ENCODE results near the gene BTBD9. TPM values are rescaled to one million over a fixed set of nuclear protein-coding genes. Genes with fewer than 3 reads are reported as not detected.

Gene BTBD9
- total and polyA plus RNA-seq, 9 of the 15 experiments (the other 6 are each of a cell fraction or from before 2014, with no cell fraction given): 0.08 to 1.6 (median 0.58) TPM

- no TSS peak for BruUV-seq (replicated peaks)
- Histone ChIP-seq H4K20me1 (replicated peaks; ENCODE audit: control insufficient read depth, insufficient read depth, low read length) (peaks cover 30% of the 10 kb centered on the region), H2AFZ (ENCODE audit: low read depth, low read length) (no peak overlapping the region), H3K4me2 (ENCODE audit: insufficient read depth, low read length) (no peak overlapping the region), H3K9ac (ENCODE audit: insufficient read depth in 1 of 2, low read depth in 2 of 2, low read length in 2 of 2) (no peak overlapping the region), H3K9me1 (ENCODE audit: control insufficient read depth, insufficient read depth, low read length) (no peaks in the 10 kb centered on the region), H3K9me3 (replicated peaks; ENCODE audit: control insufficient read depth, insufficient read depth, low read depth, low read length) (no peaks in the 10 kb centered on the region), H3K4me3 (no peak overlapping the region), H3K79me2 (ENCODE audit: control insufficient read depth, insufficient read depth, low read length) (no peaks in the 10 kb centered on the region), H3K27ac (ENCODE audit: extremely low read depth, low read depth, low read length) (no peak overlapping the region), H3K27me3 (ENCODE audit: control insufficient read depth in 2 of 2, insufficient read depth in 2 of 2, low read length in 2 of 2) (no peaks in the 10 kb centered on the region), H3K4me1 (replicated peaks in 1 of 2; ENCODE audit: control insufficient read depth in 2 of 2, insufficient read depth in 2 of 2, low read length in 2 of 2) (no peaks in the 10 kb centered on the region), H3K36me3 (ENCODE audit: control insufficient read depth, insufficient read depth, low read length) (no peaks in the 10 kb centered on the region; the same call in 2 of the 3 replicates)
- DNase-seq (ENCODE audit: extremely low read depth in 1 of 4, low spot score in 3 of 4): no peak
- ChIA-PET POLR2A (interaction anchor here (1.1 kb wide), 1 partner anchor 14 kb away, joined by 3 read pairs; no protein-coding TSS in a partner anchor), CTCF (ENCODE audit: low intra/inter-chr PET ratio) (no interaction called here)
- in situ Hi-C loops (cut with MboI) (no loop called here), intact Hi-C loops (cut with micrococcal nuclease) (no loop called here)
- no peak for ATAC-seq
- FAIRE-seq: no peak
- 39% methylated on average over 7 of the region's 7 CpGs for WGBS (ENCODE audit: insufficient coverage, low coverage, missing lambda C conversion rate)
- no peak for TF ChIP-seq ZNF609 (CRISPR knock-in tag; IDR thresholded peaks at IDR 0.05; ENCODE audit: borderline replicate concordance)
- no peak for TF ChIP-seq CBFA2T2 (conservative IDR thresholded peaks at IDR 0.05)
- no peak for TF ChIP-seq TCF7 (IDR thresholded peaks at IDR 0.05; ENCODE audit: borderline replicate concordance)
- TF ChIP-seq RBBP5 (IDR thresholded peaks at IDR 0.05; ENCODE audit: borderline replicate concordance, insufficient read depth, low read length, poor library complexity, severe bottlenecking): no peak
- TF ChIP-seq ZNF347 (CRISPR knock-in tag; IDR thresholded peaks at IDR 0.05; ENCODE audit: low read depth): no peak
- no peak for TF ChIP-seq MBD2 (IDR thresholded peaks at IDR 0.05; ENCODE audit: borderline replicate concordance, low read depth)
Measured at GRCh38 chr6:38142178-38142902, 497.4 kb downstream of the BTBD9 start.
